Esophagus (tissue), 2 donors: Measurements from ENCODE around the gene RAD51B. TPM values are rescaled to one million over a fixed set of nuclear protein-coding genes. Genes with fewer than 3 reads are reported as not detected.
A peak's percentile ranks its signal among the peaks of the same experiment; 100 is the strongest.
"Not testable (repeated sequence)": the region's sequence is repeated elsewhere in the genome, so short reads cannot be mapped to it uniquely, and the experiment has no call there.

Experiments used
- H3K27ac ChIP-seq, 2 donors: one replicate each; pipeline ENCODE4 v1.5.1; 2013; ENCODE audit warnings: low read depth in 2 of 2, mild to moderate bottlenecking in 2 of 2, inconsistent platforms in 1 of 2, low read length in 1 of 2, moderate library complexity in 1 of 2
- H3K27me3 ChIP-seq, 2 donors: one replicate each; pipeline ENCODE4 v1.6.1; 2013; ENCODE audit warnings: low read length in 2 of 2, control low read depth in 1 of 2, mild to moderate bottlenecking in 1 of 2; ENCODE audit not compliant: insufficient read depth in 2 of 2, control insufficient read depth in 1 of 2
- H3K36me3 ChIP-seq, 2 donors: one replicate each; pipeline ENCODE4 v1.6.1; 2013; ENCODE audit warnings: low read length in 1 of 2; ENCODE audit not compliant: control insufficient read depth in 2 of 2, insufficient read depth in 2 of 2
- H3K4me1 ChIP-seq, 2 donors: one replicate each; pipeline ENCODE4 v1.6.1; 2013; ENCODE audit warnings: low read length in 1 of 2; ENCODE audit not compliant: control insufficient read depth in 2 of 2, insufficient read depth in 2 of 2
- H3K4me3 ChIP-seq, 2 donors: one replicate each; pipeline ENCODE4 v1.5.1; 2013; ENCODE audit warnings: low read length in 2 of 2, mild to moderate bottlenecking in 2 of 2, low read depth in 1 of 2, moderate library complexity in 1 of 2
- H3K9me3 ChIP-seq, 2 donors: one replicate each; pipeline ENCODE4 v1.6.1; 2013; ENCODE audit warnings: mild to moderate bottlenecking in 2 of 2, low read depth in 1 of 2, low read length in 1 of 2, moderate library complexity in 1 of 2; ENCODE audit not compliant: control insufficient read depth in 2 of 2, insufficient read depth in 1 of 2
- WGBS, 2 donors: extraction: QIAGEN DNeasy Blood & Tissue Kit; methylation state at CpG; one replicate each; pipeline ENCODE4 v1.1.7; 2013; 5-methylcytosine and 5-hydroxymethylcytosine counted together
- polyA plus RNA-seq, 2 donors: library from polyadenylated mRNA; stranded (reverse); fragments of 200-250 nt; gene quantifications; one replicate each; pipeline ENCODE4 v1.2.3, GENCODE V29; 2013
- donor health status: healthy with polysubstance abuse.
- donor health status: Bipolar disorder and iron deficiency.

The RAD51B gene
- polyA plus RNA-seq, 2 donors: 3.2 to 4.0 TPM

DNA sequence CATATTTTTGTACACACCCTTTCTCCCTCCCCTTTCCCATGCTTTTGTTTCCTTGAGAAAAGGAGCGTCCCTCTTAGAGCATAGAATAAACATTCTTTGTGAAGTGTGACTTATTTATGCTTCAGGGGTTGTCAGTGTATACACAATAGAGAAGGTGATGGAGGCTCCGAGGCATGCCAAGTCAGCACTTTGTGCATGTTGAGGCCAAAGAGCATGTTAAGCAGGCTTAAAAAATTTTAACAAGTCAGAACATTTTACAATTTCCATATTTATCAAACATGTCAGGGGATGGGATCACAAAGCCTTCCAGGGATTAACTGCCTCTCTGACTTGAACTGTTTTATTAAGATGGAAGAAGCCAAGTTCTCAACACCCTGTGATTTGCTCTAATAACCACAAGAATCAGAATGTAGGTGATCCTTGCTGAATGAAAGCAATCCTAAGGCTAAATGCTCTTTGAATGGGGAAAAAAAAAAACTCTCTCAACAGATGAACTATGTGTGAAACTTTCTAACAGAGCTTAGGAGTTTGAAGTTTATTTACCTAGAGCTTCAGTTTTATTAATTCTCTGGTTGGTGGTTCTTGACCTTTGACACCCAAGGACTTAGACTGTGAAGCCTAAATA, 223.1 kb downstream of the RAD51B start:
- Histone ChIP-seq H3K9me3 (no peaks in the 10 kb centered on the region), H3K27ac (peak overlapping the region in 1 of 2 donors; percentile 45), H3K36me3 (no peaks in the 10 kb centered on the region), H3K4me1 (no peaks in the 10 kb centered on the region), H3K4me3 (no peak overlapping the region), H3K27me3 (no peaks in the 10 kb centered on the region)
- 29 to 31% methylated on average over 2 of the region's 2 CpGs for WGBS, 2 donors

- no peaks in the 10 kb centered on the region for H3K36me3 ChIP-seq
- H3K9me3 ChIP-seq: no peaks in the 10 kb centered on the region
- no peaks in the 10 kb centered on the region for H3K4me1 ChIP-seq
- H3K27ac ChIP-seq: peak overlapping the region; percentile 45 to 65
- no peaks in the 10 kb centered on the region for H3K27me3 ChIP-seq
- H3K4me3 ChIP-seq: no peak overlapping the region
These were observed 224.2 kb downstream of the RAD51B start for GRCh38 chr14:68043752-68044151.

DNA sequence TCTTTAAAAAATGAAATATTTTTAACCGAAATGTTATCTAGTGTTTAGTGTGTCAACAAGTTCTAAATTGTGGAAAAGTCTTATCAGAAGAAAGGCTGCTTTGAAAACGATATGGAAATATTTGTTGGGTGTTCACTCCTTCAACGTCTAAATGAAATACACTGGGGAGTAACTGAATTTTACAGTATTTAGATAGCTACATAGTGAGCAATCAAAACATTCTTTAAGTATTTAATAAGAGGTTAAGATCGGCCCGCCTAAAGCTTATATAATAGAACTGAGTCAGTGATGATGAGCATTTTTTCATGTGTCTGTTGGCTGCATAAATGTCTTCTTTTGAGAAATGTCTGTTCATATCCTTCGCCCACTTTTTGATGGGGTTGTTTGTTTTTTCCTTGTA, 228.3 kb downstream of the RAD51B start:
- Histone ChIP-seq H3K4me1 (no peaks in the 10 kb centered on the region), H3K27me3 (no peaks in the 10 kb centered on the region), H3K27ac (no peak overlapping the region), H3K4me3 (no peak overlapping the region), H3K9me3 (no peaks in the 10 kb centered on the region), H3K36me3 (no peaks in the 10 kb centered on the region)
- 42 to 57% methylated on average over 6 of the region's 6 CpGs for WGBS, 2 donors

DNA sequence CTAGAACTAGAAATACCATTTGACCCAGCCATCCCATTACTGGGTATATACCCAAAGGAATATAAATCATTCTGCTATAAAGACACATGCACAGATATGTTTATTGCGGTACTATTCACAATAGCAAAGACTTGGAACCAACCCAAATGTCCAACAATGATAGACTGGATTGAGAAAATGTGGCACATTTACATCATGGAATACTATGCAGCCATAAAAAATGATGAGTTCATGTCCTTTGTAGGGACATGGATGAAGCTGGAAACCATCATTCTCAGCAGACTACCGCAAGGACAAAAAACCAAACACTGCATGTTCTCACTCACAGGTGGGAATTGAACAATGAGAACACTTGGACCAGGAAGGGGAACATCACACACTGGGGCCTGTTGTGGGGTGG, 229.2 kb downstream of the RAD51B start:
- not testable (repeated sequence) for H3K36me3 ChIP-seq, H3K4me3 ChIP-seq, H3K27ac ChIP-seq, H3K27me3 ChIP-seq, H3K4me1 ChIP-seq, H3K9me3 ChIP-seq
- 96 to 100% methylated on average over 2 of the region's 2 CpGs for WGBS, 2 donors

DNA sequence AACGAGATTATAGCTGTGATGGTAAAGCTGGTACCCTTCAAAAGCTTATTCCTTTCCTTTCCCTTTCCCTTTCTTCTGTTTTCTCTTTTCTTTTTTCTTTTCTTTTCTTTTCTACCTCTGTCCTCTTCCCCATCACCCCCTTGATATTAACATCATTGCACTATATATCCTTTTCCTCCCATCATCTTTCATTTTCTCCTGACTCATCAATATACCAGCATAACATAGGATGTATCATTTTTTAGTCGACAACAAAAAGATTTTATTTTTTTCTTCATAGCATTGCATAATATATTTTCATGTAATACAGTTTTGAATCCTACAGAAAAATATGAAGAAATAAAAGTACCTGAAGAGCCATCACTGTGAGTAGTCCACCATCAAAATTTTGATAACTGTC, 230.6 kb downstream of the RAD51B start:
- WGBS, 2 donors: 93 to 97% methylated on average over 2 of the region's 2 CpGs
- no peak overlapping the region for H3K4me3 ChIP-seq
- H3K4me1 ChIP-seq: no peaks in the 10 kb centered on the region
- no peak overlapping the region for H3K27ac ChIP-seq
- H3K36me3 ChIP-seq: no peaks in the 10 kb centered on the region
- no peaks in the 10 kb centered on the region for H3K27me3 ChIP-seq
- H3K9me3 ChIP-seq: no peaks in the 10 kb centered on the region

DNA sequence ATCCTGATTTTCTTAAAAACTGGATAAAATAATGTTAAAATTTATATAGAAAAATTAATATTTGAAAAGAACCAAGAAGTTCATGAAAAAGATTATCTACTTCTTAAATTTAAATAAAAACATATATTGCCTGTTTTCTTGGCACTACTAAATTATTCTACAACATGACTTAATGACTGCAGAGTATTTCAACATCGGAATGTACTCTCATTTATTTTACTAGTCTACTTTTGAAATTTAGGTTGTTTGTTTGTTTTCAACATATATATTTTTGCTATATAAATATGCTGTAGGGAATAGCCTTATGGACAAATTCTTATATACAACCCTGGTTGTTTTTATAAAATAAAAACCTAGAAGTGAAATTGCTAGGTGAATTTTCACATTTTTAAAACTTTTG, 231.6 kb downstream of the RAD51B start:
- Histone ChIP-seq H3K27ac (no peak overlapping the region), H3K36me3 (no peaks in the 10 kb centered on the region), H3K27me3 (no peaks in the 10 kb centered on the region), H3K4me3 (no peak overlapping the region), H3K4me1 (no peaks in the 10 kb centered on the region), H3K9me3 (no peaks in the 10 kb centered on the region)
- 96% methylated on average over 1 of the region's 1 CpG for WGBS, 2 donors

DNA sequence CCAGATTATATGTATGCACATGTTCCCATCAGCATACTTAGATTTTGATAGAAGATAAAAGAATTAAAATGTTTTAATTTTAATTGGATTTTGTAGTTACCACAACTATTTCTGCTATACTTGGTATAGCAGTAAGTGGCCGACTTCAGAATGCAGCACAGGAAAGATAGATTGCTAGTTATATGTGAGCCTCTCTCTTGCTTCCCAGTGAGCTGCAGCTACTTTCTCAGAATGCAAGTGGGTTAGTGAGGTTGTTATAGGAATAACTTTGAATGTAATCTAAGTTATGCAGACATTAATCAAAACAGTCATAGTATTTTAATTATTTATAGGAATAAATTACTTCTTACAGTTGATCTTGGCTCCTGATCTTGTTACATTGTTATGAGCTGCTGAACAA, 240.6 kb downstream of the RAD51B start:
- Histone ChIP-seq H3K4me1 (no peaks in the 10 kb centered on the region), H3K27ac (no peak overlapping the region), H3K27me3 (no peaks in the 10 kb centered on the region), H3K9me3 (no peaks in the 10 kb centered on the region), H3K36me3 (no peaks in the 10 kb centered on the region), H3K4me3 (no peak overlapping the region)
- WGBS, 2 donors: 25 to 40% methylated on average over 1 of the region's 1 CpG

DNA sequence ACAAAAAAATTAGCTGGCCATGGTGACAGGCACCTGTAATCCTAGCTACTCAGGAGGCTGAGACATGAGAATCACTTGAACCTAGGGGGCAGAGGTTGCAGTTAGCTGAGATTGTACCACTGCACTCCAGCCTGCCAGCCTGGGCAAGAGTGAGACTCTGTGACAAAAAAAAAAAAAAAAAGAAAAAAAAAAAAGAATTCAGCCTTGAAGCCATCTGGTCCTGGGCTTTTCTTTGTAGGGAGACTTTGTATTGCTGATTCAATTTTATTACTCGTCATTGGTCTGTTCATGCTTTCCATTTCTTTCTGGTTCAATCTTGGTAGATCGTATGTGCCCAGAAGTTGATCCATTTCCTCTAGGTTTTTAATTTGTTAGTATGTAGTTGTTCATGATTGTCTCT, 243.1 kb downstream of the RAD51B start:
- peaks cover 0 to 3% of the 10 kb centered on the region in 2 donors for H3K9me3 ChIP-seq
- 89 to 99% methylated on average over 2 of the region's 2 CpGs for WGBS, 2 donors
- H3K27me3 ChIP-seq: no peaks in the 10 kb centered on the region
- H3K27ac ChIP-seq: no peak overlapping the region
- H3K4me1 ChIP-seq: no peaks in the 10 kb centered on the region
- no peak overlapping the region for H3K4me3 ChIP-seq
- no peaks in the 10 kb centered on the region for H3K36me3 ChIP-seq

- H3K4me1 ChIP-seq: no peaks in the 10 kb centered on the region
- H3K27me3 ChIP-seq: no peaks in the 10 kb centered on the region
- 97% methylated on average over 3 of the region's 3 CpGs for WGBS, 2 donors
- no peaks in the 10 kb centered on the region for H3K36me3 ChIP-seq
- H3K27ac ChIP-seq: no peak overlapping the region
- peaks cover 0 to 3% of the 10 kb centered on the region in 2 donors for H3K9me3 ChIP-seq
- H3K4me3 ChIP-seq: no peak overlapping the region
These were observed 245.7 kb downstream of the RAD51B start for GRCh38 chr14:68065322-68065721.

DNA sequence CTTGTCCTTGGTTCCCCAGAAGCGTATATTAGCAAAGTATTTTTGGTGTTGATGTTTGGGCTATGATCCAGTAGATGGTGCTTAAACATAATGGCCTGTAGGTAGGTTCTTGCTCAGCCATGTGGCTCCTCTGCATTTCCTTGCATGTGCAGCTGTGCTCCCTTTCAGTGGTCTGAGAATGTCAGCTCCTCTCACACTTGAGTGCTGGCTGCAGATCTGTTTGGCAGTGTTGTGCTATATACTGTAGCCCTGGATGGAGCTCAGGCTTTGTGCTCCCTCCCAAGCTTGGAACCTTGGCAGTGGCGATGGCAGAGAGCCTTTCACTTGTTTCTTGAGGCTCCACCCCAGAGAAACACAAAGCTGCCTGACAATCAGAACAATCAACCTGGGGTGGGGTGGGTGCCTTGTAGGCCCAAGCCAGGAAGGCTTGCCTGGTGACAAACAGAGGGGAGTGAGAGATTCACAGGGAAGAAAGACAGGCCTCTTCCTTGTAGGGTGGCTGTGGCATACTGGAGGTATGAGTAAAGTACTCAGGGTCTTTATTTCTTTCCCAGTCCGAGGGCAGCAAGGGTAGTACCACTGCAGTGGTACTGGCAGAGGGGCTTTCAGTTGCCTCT, 255.3 kb downstream of the RAD51B start:
- 63 to 73% methylated on average over 3 of the region's 3 CpGs for WGBS, 2 donors
- H3K4me1 ChIP-seq: peaks cover 4 to 12% of the 10 kb centered on the region in 2 donors
- no peaks in the 10 kb centered on the region for H3K9me3 ChIP-seq
- H3K27ac ChIP-seq: peak overlapping the region; percentile 65 to 71
- no peaks in the 10 kb centered on the region for H3K27me3 ChIP-seq
- no peaks in the 10 kb centered on the region for H3K36me3 ChIP-seq
- no peak overlapping the region for H3K4me3 ChIP-seq
